ENCODE results near the gene IKZF5. TPM values are rescaled to one million over a fixed set of nuclear protein-coding genes. Genes with fewer than 3 reads are reported as not detected.

Gene IKZF5
- total and polyA plus RNA-seq, 7 donors = 4.4 to 16.4 (median 9.4) TPM

DNA sequence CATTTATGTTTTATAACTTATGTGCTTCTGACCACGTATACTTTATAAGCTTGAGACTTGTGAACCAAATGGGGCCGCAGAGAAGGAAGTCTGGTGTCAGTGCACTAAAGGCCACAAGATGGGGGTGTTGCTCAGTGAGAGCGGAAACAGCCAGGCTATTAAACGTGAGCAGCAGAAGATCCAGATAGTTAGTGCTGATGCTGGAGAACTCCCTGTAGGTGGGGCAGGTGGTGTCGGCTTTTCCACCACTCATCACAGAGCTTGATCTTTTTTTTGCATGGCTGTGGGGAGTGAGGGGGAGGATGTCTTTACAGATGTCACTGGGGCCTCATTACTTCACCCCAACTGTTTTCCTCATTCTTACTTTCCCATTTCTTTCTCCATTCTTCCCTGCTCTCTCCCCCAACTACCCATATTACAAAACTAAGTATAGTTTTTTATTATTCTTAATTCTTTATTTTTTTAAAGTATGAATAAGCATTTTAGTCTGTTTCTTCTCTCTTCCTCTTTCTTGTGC, 34.9 kb upstream of the IKZF5 start:
- H3K4me3 ChIP-seq = no peak overlapping the region
- H3K36me3 ChIP-seq = peaks cover 0 to 67% (median 13%) of the 10 kb centered on the region in 4 donors
- DNase-seq = no peak
- no peaks in the 10 kb centered on the region for H3K9me3 ChIP-seq
- TF ChIP-seq POLR2AphosphoS5 (IDR thresholded peaks at IDR 0.05) = no peak
- no peak for TF ChIP-seq POLR2A (IDR thresholded peaks at IDR 0.05)
- TF ChIP-seq, protein P1, sequence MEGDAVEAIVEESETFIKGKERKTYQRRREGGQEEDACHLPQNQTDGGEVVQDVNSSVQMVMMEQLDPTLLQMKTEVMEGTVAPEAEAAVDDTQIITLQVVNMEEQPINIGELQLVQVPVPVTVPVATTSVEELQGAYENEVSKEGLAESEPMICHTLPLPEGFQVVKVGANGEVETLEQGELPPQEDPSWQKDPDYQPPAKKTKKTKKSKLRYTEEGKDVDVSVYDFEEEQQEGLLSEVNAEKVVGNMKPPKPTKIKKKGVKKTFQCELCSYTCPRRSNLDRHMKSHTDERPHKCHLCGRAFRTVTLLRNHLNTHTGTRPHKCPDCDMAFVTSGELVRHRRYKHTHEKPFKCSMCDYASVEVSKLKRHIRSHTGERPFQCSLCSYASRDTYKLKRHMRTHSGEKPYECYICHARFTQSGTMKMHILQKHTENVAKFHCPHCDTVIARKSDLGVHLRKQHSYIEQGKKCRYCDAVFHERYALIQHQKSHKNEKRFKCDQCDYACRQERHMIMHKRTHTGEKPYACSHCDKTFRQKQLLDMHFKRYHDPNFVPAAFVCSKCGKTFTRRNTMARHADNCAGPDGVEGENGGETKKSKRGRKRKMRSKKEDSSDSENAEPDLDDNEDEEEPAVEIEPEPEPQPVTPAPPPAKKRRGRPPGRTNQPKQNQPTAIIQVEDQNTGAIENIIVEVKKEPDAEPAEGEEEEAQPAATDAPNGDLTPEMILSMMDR (IDR thresholded peaks at IDR 0.05) = peak in 3 of 4 experiments; percentile 29 to 56 (median 44)
- no peak for TF ChIP-seq EP300 (IDR thresholded peaks at IDR 0.05)
- no peaks in the 10 kb centered on the region for H3K27me3 ChIP-seq
- no peaks in the 10 kb centered on the region for H3K4me1 ChIP-seq
- H3K27ac ChIP-seq = no peak overlapping the region
- WGBS, 2 donors = 3 to 11% methylated on average over 5 of the region's 5 CpGs
- intact Hi-C loops (cut with DNase I) = loop anchor here (5.0 kb wide), 1 partner anchor 514 kb away; no protein-coding TSS in a partner anchor

DNA sequence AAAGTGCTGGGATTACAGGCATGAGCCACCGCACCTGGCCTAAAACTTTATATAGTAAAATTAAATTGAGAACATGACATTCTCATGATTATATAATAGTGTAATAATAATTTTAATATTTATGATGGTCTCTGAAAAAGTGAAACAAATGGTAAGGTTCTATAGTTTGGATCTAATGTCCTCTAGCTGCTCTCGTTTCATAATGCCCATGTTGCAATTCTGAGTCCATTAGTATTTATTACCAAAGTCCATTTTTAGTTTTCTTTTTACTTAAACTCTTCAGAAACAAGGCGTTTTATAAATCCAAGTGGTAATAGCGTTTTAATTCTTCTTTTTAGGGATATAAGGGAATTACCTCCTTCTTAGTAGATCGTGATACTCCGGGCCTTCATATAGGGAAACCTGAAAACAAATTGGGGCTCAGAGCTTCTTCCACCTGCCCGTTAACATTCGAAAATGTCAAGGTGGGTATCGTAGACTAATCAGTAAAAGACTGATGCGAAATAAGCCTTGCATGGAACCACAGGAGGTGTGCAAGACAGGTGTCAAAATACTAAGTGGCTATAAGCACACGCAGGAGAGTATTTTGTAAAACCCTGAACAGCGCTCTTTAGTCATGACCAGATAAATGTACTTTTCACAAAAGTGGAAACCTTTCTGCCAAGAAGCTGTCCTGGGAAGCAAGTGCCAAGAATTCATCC, 34.3 kb upstream of the IKZF5 start:
- H3K4me3 ChIP-seq = no peak overlapping the region
- H3K36me3 ChIP-seq = peaks cover 0 to 67% (median 13%) of the 10 kb centered on the region in 4 donors
- TF ChIP-seq EP300 (IDR thresholded peaks at IDR 0.05) (no peak), POLR2AphosphoS5 (IDR thresholded peaks at IDR 0.05) (no peak), POLR2A (IDR thresholded peaks at IDR 0.05) (no peak)
- TF ChIP-seq, protein P1 (IDR thresholded peaks at IDR 0.05) = no peak
- H3K27ac ChIP-seq = no peak overlapping the region
- DNase-seq = no peak
- 90% methylated on average over 12 of the region's 12 CpGs for WGBS, 2 donors
- no peaks in the 10 kb centered on the region for H3K4me1 ChIP-seq
- no peaks in the 10 kb centered on the region for H3K9me3 ChIP-seq
- H3K27me3 ChIP-seq = no peaks in the 10 kb centered on the region
- intact Hi-C loops (cut with DNase I) = loop anchor here (5.0 kb wide), 1 partner anchor 514 kb away; no protein-coding TSS in a partner anchor

DNA sequence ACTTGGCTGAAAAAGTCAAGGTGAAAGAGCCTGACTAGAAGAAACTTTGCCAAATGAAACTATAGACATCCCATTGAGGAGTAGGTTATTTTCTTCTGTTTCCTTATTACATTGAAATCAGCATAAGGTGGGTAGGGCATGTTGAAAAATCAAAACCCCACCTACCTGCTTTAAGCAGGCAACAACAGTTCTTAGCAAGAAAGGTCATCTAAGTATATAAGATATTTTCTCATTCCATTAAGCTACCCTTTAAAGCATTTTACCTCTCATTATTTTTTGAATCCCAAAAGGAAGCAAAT, 31.0 kb upstream of the IKZF5 start:
- intact Hi-C loops (cut with DNase I) = no loop called here
- Histone ChIP-seq H3K27me3 (no peaks in the 10 kb centered on the region), H3K9me3 (no peaks in the 10 kb centered on the region), H3K4me3 (no peak overlapping the region), H3K27ac (no peak overlapping the region), H3K4me1 (no peaks in the 10 kb centered on the region), H3K36me3 (peaks cover 0 to 78% (median 14%) of the 10 kb centered on the region in 4 donors)
- DNase-seq = no peak
- no peak for TF ChIP-seq POLR2A (IDR thresholded peaks at IDR 0.05)
- TF ChIP-seq, protein P1 (IDR thresholded peaks at IDR 0.05) = no peak
- TF ChIP-seq POLR2AphosphoS5 (IDR thresholded peaks at IDR 0.05) = no peak
- TF ChIP-seq EP300 (IDR thresholded peaks at IDR 0.05) = no peak

- TF ChIP-seq, protein P1 (IDR thresholded peaks at IDR 0.05) = no peak
- TF ChIP-seq EP300 (IDR thresholded peaks at IDR 0.05) = no peak
- TF ChIP-seq POLR2A (IDR thresholded peaks at IDR 0.05) = no peak
- TF ChIP-seq POLR2AphosphoS5 (IDR thresholded peaks at IDR 0.05) = no peak
- Histone ChIP-seq H3K9me3 (no peaks in the 10 kb centered on the region), H3K4me3 (no peak overlapping the region), H3K27me3 (no peaks in the 10 kb centered on the region), H3K36me3 (peaks cover 0 to 76% (median 13%) of the 10 kb centered on the region in 4 donors), H3K4me1 (no peaks in the 10 kb centered on the region), H3K27ac (no peak overlapping the region)
- WGBS, 2 donors = 61 to 68% methylated on average over 18 of the region's 18 CpGs
- no peak for DNase-seq
- intact Hi-C loops (cut with DNase I) = no loop called here
Observed at GRCh38 chr10:123038782-123039631, 30.4 kb upstream of the IKZF5 start.
